Neural cell (in vitro differentiated cells): ENCODE data around the gene ENPP1.

Source experiments
- EP300 ChIP-seq: fragments of 450-650 bp; conservative IDR thresholded peaks from 2 replicates; pipeline ENCODE4 v1.6.1; 2014; ENCODE audit warnings: antibody characterized with exemption, mild to moderate bottlenecking, moderate library complexity; ENCODE audit not compliant: poor library complexity, severe bottlenecking
- POLR2AphosphoS5 ChIP-seq: IDR thresholded peaks from 2 replicates; pipeline ENCODE4 v1.6.1; 2012
- RAD21 ChIP-seq: fragments of 450-650 bp; conservative IDR thresholded peaks from 2 replicates; pipeline ENCODE4 v1.6.1; 2014; ENCODE audit warnings: antibody characterized with exemption, mild to moderate bottlenecking, moderate library complexity
- TF ChIP-seq, protein P1 (sequence below): fragments of 450-650 bp; IDR thresholded peaks from 2 replicates; pipeline ENCODE4 v1.5.1; 2014; ENCODE audit warnings: antibody characterized with exemption, mild to moderate bottlenecking, moderate library complexity; ENCODE audit not compliant: poor library complexity, severe bottlenecking

DNA sequence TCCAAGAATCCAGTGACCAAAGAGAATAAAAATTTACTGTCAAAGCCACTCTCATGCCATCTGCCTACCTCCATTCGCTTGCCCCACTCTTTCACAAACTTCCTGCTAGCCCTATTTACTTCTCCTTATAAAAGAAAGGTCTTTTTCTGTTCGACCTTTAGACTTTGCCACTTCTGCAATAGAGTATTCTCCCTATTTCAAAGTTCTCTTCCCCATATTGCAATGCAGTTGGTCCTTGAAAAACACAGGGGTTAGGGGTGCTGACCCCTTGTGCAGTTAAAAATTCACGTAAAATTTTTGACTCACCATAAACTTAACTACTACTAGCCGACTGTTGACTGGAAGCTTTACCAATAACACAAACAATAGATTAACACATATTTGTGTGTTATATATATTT lies 128.3 kb downstream of the ENPP1 start:
- no peak for TF ChIP-seq EP300
- TF ChIP-seq, protein P1, sequence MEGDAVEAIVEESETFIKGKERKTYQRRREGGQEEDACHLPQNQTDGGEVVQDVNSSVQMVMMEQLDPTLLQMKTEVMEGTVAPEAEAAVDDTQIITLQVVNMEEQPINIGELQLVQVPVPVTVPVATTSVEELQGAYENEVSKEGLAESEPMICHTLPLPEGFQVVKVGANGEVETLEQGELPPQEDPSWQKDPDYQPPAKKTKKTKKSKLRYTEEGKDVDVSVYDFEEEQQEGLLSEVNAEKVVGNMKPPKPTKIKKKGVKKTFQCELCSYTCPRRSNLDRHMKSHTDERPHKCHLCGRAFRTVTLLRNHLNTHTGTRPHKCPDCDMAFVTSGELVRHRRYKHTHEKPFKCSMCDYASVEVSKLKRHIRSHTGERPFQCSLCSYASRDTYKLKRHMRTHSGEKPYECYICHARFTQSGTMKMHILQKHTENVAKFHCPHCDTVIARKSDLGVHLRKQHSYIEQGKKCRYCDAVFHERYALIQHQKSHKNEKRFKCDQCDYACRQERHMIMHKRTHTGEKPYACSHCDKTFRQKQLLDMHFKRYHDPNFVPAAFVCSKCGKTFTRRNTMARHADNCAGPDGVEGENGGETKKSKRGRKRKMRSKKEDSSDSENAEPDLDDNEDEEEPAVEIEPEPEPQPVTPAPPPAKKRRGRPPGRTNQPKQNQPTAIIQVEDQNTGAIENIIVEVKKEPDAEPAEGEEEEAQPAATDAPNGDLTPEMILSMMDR, result no peak
- no peak for TF ChIP-seq RAD21
- TF ChIP-seq POLR2AphosphoS5, result no peak
